ENCODE data around the gene UVRAG.

UVRAG gene

DNA sequence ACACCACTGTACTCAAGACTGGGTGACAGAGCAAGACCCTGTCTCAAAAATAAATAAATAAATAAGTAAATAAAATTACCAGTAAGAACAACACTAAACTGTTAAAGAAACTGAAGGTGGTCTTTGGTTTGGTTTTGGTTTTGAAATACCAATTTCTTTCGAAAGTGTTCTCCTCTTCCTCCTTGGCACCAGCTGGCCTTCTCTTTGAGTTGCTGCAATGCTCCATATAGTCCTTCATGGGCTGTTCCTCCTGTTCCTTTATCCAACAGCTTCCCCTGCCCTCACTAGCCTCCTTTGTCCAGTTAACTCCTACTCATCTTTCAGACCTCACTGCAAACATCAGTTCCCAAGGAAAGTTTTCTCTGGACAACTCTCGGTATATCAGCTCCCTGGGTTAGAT is 5.0 kb upstream of the UVRAG start:
- DNase-seq (ENCODE audit: low read depth), result no peak

DNA sequence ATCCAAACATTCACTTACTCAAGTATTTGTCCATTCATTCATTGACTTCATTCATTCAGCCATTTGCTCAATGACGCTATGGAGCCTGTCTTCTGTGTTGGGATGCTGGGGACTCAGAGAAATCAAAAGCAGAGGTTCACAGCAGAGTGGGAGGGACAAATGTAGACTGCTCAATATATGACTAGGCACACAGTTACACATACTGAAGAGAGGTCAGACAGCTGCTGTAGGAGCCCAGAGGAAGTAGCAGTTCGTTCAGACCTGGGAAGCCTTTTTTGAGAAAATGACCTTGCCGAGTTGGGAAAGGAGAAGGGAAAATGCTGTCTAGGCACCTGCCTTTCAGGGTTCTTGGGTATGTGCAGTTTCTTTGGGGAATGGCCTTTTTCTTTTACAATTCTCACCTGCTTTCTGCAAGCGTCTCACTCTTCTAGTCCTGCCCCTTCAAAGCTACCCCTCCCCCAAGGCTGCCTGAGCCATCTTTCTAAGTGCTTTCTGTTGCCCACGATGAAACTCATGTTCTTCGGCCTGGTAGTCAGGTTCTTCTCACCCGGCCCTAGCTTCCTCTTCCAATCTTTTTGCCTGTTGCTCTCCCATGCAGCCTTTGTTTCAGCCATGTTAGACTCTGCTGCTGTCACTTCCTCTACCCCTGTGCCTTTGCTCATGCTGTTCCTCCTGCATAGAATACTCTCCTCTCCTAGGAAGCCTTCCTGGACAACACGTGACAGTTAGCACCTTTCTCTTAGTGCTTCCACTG is 4.2 kb upstream of the UVRAG start:
- no peak for DNase-seq (ENCODE audit: low read depth)

DNA sequence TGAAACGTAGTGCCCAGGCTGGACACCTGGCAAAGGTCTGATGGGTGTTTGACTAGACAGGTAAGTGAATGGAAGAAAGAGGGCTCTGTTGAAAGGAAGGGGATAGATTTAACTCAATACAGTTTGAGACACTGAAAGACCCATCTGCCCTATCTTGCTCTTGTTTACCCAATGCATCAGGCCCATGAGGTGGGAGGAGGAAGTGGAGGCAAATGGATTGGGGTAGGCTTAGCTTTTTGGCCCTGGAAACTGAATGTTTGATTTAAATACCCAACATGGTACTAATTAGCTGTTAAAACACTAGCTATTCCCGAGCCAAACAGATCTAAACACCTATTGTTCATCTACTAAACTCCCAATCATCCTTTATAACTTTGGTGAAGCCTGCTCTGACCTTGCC is 3.5 kb upstream of the UVRAG start:
- no peak for DNase-seq (ENCODE audit: low read depth)

DNA sequence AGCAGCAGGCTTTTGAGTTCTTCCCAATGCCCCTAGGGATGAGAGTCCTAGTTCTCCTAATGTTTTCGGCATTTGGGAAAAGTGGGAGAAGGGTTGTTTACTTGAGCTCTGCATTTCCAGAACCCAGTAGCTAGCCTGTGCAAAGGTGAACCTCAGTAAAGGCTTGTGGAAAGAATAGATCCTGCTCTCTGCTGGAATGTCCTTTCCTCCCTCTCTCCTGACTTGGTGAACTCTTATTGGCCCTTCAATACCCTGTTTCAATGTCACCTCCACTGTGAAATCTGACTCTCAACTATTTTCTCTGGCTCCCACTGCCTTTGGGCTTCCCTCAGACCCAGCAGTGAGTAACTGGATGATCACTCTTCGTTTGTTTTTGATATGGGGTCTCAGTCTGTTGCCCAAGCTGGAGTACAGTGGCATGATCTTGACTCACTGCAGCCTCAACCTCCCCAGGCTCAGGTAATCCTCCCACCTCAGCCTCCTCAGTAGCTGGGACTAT is 2.4 kb upstream of the UVRAG start:
- DNase-seq (ENCODE audit: low read depth), result no peak

DNA sequence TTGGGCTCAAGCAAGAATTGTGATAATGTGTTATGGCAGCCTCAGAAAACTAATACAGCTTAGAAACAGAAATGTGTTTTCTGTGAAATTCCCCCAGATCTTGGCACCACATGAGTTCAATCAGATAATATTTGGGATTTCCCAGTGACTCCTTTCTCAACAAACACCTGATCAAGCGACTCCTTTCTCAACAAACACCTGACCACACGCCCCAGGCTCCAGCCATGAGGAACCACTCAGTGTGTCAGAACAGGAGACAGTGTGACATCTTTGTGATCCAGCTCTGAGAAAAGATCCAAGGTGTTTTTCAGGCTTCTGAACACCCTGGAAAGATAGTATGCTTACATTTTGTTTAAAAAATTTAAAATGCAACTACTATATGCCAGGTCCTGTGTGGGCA is 1.9 kb upstream of the UVRAG start:
- no peak for DNase-seq (ENCODE audit: low read depth)

DNA sequence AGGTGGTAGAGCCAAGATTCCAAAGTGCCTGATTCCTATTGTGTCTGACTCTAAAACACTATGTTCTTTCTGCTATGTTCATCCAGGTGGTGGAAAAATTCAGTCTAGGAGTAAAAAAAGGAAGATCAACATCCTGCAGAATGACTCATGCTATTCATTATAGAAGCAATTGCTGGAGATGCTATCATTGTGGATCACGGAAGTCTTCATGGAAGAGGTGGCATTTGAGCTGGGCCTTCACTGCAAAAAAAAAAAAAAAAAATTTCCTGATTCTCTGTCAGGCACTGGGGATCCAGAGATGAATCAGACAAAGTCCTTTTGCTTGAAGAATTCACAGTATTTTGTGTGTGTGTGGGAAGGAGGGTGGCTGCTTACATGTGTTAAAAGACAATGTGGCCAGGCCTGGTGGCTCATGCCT is 1.4 kb upstream of the UVRAG start:
- DNase-seq (ENCODE audit: low read depth), result no peak

DNA sequence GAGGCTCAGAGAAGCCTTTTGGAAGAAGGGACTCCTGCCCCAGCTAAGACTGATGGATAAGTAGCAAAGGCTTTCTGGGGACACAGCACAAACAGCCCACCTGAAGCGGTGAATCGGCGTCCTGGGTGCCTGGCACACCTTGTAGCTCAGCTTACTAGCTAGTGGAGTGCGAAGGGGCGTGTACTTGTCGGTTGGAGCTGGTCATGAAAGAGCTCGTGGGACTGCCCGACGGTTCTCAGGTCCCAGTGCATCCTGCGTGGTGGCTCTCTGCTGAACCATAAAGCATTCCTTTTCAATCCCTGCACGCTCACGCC is 690 bp upstream of the UVRAG start:
- DNase-seq (ENCODE audit: low read depth), result no peak

DNA sequence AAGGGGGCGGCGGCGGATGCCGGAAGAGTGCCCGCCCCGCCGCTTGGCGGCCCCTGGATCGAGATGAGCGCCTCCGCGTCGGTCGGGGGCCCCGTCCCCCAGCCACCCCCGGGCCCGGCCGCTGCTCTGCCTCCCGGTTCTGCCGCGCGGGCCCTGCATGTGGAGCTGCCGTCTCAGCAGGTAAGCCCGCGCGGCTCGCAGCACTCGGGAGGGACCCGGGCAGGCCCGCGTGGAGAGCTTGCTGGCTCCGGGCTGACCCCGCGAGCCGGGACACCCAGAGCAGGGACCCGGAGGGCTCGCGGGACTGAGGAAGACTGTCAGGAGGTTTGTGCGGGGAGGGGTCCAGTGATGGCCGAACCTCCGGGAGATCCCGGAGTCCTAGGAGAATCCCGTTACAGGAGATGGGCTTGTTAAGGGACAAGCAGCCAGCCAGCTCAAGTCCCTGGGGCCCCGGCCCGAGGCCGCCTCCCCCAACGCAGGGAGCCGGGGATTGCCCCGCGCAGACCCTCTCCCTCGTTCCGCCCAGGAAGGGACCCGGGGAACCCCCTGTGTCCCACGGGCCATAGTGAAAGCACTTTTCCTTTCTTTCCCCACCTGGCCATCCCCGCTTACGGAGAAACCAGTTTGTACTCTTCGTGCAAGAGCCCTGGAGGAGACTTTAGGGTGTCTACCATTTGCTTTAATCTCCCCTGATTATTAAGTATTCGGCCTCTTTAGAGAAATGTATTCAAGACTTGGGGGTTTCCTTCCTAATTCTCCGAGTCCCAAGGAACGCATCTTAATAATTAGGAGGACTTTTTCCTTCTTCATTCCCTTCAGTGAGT is 547 bp downstream of the UVRAG start:
- DNase-seq (ENCODE audit: low read depth), result peak; percentile 19

DNA sequence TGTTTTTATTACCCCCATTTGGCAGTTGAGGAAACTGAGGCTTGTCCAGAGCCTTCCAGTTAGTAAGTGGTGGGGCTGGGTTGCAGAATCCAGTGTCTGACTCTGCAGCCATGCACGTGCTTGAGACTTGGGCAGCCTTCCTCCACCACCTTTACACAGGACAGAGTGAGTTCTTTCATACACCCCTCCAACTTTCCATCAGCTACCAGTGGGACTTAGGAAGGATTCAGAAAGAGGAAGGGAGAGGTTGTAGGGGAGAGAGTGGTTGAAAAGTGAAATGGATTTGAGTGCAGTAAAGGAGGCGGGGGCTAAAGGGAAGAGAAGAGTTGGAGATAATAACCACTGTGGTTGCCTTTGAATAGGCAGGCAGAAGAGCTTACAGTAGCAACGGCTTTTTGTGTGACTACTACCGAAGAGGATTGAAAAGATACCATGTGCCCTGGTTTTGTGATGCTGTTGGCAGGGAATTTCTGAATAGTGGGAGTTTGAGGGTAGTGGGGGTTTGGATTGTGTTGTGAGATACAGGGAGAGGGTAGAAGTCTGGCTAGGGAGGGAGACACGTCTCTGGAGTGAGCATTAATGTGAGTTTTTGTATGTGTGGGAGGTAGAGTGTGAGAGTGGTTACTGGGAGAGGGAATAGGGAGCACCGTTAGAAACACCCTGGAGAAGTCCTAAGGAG is 1.7 kb downstream of the UVRAG start:
- no peak for DNase-seq (ENCODE audit: low read depth)

DNA sequence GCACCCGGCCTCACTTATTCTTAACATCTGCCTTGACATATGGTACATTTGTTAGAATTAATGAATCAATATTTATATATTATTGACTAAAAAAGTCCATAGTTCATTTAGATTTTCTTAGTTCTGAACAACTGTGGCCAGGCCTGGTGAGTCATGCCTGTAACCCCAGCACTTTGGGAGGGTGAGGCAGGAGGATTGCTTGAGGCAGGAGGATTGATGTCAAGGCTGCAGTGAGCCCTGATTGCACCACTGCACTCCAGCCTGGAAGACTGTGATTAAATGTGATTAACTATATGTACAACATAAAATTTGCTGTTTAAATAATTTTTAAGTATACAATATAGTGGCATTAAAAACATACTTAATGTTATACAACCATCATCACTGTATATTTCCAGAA is 5.6 kb downstream of the UVRAG start:
- DNase-seq (ENCODE audit: low read depth), result no peak

DNA sequence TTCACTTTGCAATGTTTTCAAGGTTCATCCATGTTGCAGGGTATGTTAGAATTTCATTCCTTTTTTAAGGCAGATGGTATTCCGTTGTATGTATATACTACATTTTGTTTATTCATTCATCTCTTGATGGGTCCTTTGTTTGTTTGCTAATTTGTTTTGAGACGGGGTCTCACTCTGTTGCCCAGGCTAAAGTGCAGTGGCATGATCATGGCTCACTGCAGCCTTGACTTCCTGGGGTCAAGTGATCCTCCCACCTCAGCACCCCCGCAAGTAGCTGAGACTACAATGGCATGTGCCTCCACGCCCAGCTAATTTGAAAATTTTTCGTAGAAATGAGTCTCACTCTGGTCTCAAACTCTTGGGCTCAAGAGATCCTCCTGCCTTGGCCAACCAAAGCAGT is 6.2 kb downstream of the UVRAG start:
- DNase-seq (ENCODE audit: low read depth), result no peak

DNA sequence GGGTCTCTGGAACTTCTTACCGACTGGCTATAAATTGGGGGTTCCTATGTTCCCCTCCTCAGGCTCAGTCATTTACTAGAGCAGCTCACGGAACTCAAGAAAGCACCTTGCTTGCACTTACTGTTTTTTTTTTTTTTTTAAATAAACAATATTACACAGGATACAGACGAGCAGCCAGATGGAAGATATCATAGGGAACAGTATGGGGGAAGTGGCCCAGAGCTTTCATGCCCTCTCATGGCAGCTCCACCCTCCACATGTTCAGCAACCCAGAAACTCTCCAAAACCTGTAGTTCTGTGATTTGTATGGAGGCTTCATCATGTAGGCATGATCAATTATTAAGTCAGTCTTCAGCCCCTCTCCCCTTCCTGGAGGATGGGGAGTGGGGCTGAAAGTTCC is 7.5 kb downstream of the UVRAG start:
- DNase-seq (ENCODE audit: low read depth), result no peak

DNA sequence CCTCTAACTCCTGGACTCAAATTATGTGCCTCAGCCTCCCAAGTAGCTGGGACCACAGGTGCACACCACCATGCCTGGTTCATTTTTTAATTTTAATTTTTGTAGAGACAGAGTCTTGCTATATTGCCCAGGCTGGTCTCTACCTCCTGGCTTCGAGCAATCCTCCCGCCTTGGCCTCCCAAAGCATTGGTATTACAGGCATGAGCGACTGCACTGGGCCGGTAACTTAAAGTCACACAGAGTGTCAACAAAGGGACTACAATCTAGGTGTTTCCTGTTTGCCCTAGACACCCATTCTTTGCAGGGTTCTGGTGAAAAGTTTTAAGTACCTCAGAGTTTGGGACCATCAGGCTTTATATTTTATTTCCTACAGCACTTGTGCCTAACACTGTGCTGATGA is 8.4 kb downstream of the UVRAG start:
- no peak for DNase-seq (ENCODE audit: low read depth)

DNA sequence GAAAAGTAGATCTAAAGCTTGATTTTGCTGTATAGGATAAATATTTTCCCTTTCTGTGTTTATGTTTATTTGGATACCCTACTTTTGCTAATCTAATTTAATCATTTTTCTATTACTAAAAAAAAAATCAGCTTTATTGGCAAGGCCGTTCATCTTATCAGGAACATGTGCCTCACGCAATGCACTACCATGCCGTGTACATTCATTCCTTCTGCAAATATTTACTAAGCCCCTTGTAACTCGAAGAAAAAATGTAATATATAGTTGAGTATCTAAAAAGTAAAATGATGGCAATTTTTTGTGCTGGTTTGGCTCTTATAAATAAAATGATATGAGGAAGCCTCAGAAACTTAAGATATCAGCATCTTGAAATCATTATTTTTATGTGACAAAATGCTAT is 8.9 kb downstream of the UVRAG start:
- no peak for DNase-seq (ENCODE audit: low read depth)

DNA sequence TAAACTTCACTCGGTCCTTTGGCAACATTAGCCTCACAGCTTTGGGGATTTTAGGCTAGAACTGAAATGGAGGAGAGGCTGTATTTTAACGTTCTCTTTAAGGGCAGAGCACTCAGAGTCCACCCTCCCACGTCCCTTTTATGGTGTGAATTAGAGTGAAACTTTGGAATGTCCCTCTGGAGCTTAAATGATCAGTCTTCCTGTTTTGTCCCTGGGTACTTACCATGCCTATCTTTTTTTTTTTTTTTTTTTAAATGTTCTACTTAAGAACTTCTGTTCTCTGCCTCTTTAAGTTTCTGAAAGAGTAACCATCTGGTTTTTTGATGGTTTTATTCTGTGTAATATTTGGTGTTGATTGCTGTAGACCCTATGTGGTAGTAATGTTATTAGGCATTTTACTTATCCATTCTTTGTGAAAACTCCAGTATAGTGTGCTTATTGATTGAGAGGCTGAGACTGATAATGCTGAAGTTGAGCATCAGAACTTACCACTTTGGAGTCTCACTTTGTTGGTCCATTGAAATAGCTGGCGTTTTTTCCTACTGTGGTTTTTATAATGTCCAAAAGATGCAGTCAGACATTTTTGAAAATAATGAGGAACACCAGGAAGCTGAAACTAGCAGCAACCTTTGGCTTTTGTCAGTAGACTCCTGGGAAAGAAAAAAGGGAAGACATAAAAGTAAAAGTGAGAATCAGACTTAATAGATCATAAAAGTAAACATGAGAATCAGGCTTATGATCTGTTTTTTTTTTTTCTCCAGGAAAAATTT is 11.6 kb downstream of the UVRAG start:
- no peak for DNase-seq (ENCODE audit: low read depth)

DNA sequence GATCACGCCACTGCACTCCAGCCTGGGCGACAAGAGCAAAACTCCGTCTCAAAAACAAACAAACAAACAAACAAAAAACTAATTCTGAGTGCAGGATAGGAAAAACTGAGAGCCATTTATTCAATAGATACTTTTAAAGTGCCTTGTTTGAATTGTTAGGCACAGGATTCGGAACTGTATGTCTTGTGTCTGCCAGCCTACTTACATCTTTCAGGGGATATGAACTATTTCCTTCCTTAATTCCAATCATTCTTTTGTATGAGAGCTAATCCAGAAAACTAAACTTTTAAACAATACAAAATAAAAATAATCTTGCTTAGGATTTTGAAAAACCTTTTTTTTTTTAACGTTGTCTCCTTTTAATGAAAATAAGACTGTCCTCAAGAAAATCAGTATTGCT is 12.6 kb downstream of the UVRAG start:
- no peak for DNase-seq (ENCODE audit: low read depth)

DNA sequence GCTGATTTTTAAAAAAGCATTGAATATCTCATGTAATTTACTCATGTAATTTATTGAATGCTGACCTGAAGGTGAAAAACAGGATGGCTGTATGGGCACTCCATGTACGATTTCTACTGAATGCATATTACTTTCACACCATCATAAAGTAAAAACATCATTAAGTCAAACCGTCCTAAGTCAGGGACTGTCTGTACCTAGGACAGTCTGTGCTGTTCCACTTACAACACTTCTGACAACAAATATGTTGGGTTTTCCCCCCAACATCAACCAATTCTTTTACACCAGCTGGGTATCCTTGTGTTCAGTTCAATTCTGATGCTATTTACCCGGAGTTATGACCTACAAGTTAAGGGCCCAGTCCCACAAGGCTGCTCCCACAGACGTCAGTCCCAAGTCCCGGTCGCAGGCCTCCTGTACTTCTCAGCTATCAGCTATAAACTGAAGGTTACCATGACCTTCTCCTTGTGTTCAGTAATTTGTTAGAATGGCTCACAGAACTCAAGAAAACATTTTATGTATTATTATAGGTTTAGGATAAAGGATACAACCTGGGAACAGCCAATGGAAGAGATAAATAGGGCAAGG is 17.0 kb downstream of the UVRAG start:
- DNase-seq (ENCODE audit: low read depth), result no peak

DNA sequence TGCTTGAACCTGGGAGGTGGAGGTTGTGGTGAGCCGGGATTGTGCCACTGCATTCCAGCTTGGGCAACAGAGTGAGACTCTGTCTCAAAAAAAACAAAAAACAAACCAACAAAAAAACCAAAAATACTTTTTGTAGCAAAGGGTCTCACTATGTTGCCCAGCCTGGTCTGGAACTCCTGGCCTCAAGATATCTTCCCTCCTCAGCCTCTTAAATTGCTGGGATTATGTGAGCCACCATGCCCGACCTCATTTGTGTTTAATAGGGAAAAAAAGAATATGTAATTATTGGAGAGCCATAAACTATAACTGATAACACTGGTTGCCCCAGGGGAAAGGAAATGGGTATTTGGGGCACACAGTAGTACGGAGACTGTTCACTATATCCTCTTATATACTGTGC is 19.7 kb downstream of the UVRAG start:
- no peak for DNase-seq (ENCODE audit: low read depth)

DNA sequence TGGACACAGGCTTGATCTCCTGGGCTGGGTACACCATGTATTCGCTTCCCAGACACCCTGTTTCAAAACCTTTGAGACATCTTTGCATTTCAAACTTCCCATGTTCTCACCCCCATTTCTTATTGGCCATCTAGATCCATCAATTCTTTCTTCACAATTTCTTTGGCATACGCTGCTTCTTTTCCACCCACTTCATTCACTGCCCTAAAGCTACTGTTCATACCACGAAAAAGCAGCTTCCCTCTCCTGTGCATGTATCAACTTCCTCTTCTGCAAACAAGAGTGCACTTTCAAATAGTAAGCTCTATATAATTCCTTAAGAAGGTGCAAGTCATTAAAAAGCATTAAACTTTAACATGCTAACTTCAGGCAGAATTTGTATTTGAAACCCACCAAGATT is 21.4 kb downstream of the UVRAG start:
- no peak for DNase-seq (ENCODE audit: low read depth)

DNA sequence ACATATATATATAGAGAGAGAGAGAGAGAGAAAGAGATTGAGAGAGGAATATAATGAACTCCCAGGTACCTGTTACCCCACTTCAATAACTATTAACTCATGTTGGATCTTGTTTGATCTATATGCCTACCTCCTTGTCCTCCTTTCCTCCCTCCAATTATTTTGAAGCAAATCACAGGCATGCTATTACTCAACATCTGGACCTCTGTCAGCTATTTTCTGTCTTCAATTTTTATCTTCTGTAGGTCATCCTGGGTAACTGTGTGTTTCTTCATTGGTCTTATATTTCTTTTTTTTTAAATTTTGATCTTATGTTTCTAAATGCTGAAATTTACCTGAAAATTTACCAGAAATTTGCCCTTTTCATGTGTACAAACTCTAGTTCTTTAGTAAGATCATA is 24.8 kb downstream of the UVRAG start:
- no peak for DNase-seq (ENCODE audit: low read depth)

DNA sequence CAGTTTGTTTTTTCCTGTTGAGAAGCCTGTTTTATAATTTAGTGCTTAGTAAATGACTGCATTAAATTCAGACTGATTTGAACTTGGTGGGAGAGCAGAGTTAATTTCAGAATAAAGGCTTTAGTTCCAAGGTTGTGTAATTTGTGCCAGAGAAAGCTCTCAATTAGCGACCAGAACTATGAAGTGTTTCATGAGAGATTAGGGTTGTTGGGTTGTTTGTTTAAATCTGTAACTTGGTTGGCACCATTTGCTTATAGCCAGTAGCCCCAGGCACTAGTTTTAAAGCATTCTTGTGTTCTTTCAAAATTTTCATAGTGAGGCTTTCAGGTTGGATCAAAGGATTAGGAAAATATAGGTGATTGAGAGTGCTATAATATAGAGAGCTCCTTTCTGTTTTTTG is 25.5 kb downstream of the UVRAG start:
- DNase-seq (ENCODE audit: low read depth), result no peak

DNA sequence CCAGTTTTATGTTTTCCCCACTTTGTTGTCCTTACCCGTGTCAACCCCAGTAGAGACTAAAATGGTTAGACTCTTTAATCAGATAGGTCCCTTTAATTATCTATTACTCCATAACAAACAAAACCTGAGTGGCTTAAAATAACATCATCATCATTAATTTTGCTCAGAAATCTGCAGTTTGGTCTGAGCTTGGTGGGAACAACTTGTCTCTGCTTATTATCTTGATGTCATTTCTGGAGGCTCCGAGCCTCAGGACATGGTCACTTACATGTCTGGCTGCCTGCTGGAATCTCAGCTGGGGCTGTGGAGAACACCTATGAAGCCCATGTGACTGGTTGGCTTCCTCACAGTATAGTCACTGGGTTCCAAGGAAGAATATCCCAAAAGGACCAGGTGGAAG is 26.7 kb downstream of the UVRAG start:
- no peak for DNase-seq (ENCODE audit: low read depth)

Data from stimulated activated CD8-positive, alpha-beta memory T cell treated with anti-CD3 and anti-CD28 coated beads, Interleukin-4, amount 100 ng/mL, for 24 hours (primary cell).